ENCODE measurements around the gene LRRC3B. TPM values are rescaled to one million over a fixed set of nuclear protein-coding genes. Genes with fewer than 3 reads are reported as not detected.

The LRRC3B gene
- total RNA-seq, 1 donor from 2014 or later = 8.2 TPM

- Histone ChIP-seq H3K36me3 (no peaks in the 10 kb centered on the region), H3K27me3 (no peaks in the 10 kb centered on the region), H2AFZ (replicated peaks) (no peak overlapping the region), H3K4me2 (no peak overlapping the region), H3K9me3 (ENCODE audit: low read depth) (no peaks in the 10 kb centered on the region), H3F3A (ENCODE audit: low read depth) (no peaks in the 10 kb centered on the region), H3K9ac (no peak overlapping the region), H3K4me1 (no peaks in the 10 kb centered on the region), H3K79me2 (ENCODE audit: low read depth) (no peaks in the 10 kb centered on the region), H3K27ac (no peak overlapping the region), H4K20me1 (ENCODE audit: low read depth) (no peaks in the 10 kb centered on the region), H3K4me3 (no peak overlapping the region)
- TF ChIP-seq CTCF (IDR thresholded peaks at IDR 0.05) (no peak), EZH2 (IDR thresholded peaks at IDR 0.05) (no peak), EZH2phosphoT487 (IDR thresholded peaks at IDR 0.05) (no peak)
- Mint-ChIP-seq H3K27ac (no peak overlapping the region), H3K9me3 (no peaks in the 10 kb centered on the region), H3K4me1 (no peaks in the 10 kb centered on the region), H3K27me3 (ENCODE audit: insufficient read depth, low read depth) (no peaks in the 10 kb centered on the region), H3K4me3 (no peak overlapping the region), H3K36me3 (no peaks in the 10 kb centered on the region)
- no peak for DNase-seq (ENCODE audit: low spot score)
Observed at GRCh38 chr3:26587571-26587970, 35.0 kb upstream of the LRRC3B start.

- Mint-ChIP-seq H3K27me3 (ENCODE audit: insufficient read depth, low read depth) (no peaks in the 10 kb centered on the region), H3K27ac (no peak overlapping the region), H3K9me3 (no peaks in the 10 kb centered on the region), H3K4me1 (no peaks in the 10 kb centered on the region), H3K4me3 (no peak overlapping the region), H3K36me3 (no peaks in the 10 kb centered on the region)
- no peak overlapping the region for H3K4me3 ChIP-seq
- H3K36me3 ChIP-seq = no peaks in the 10 kb centered on the region
- H3K9ac ChIP-seq = no peak overlapping the region
- H3K27me3 ChIP-seq = no peaks in the 10 kb centered on the region
- H3K4me2 ChIP-seq = no peak overlapping the region
- H4K20me1 ChIP-seq (ENCODE audit: low read depth) = no peaks in the 10 kb centered on the region
- TF ChIP-seq EZH2phosphoT487 (IDR thresholded peaks at IDR 0.05) (no peak), EZH2 (IDR thresholded peaks at IDR 0.05) (no peak)
- H3F3A ChIP-seq (ENCODE audit: low read depth) = no peaks in the 10 kb centered on the region
- H3K4me1 ChIP-seq = no peaks in the 10 kb centered on the region
- H3K9me3 ChIP-seq (ENCODE audit: low read depth) = no peaks in the 10 kb centered on the region
- DNase-seq (ENCODE audit: low spot score) = no peak
- H2AFZ ChIP-seq (replicated peaks) = no peak overlapping the region
- H3K79me2 ChIP-seq (ENCODE audit: low read depth) = no peaks in the 10 kb centered on the region
- H3K27ac ChIP-seq = no peak overlapping the region
Observed at GRCh38 chr3:26588931-26589330, 33.6 kb upstream of the LRRC3B start.

GRCh38 chr3:26589678-26590077 lies 32.9 kb upstream of the LRRC3B start:
- no peaks in the 10 kb centered on the region for H3F3A ChIP-seq (ENCODE audit: low read depth)
- H3K36me3 Mint-ChIP-seq = no peaks in the 10 kb centered on the region
- no peaks in the 10 kb centered on the region for H4K20me1 ChIP-seq (ENCODE audit: low read depth)
- no peaks in the 10 kb centered on the region for H3K79me2 ChIP-seq (ENCODE audit: low read depth)
- DNase-seq (ENCODE audit: low spot score) = no peak
- no peak overlapping the region for H3K4me2 ChIP-seq
- no peaks in the 10 kb centered on the region for H3K36me3 ChIP-seq
- no peaks in the 10 kb centered on the region for H3K4me1 ChIP-seq
- no peaks in the 10 kb centered on the region for H3K27me3 Mint-ChIP-seq (ENCODE audit: insufficient read depth, low read depth)
- H3K4me3 Mint-ChIP-seq = no peak overlapping the region
- no peaks in the 10 kb centered on the region for H3K27me3 ChIP-seq
- no peaks in the 10 kb centered on the region for H3K9me3 Mint-ChIP-seq
- H3K27ac Mint-ChIP-seq = no peak overlapping the region
- H3K4me3 ChIP-seq = no peak overlapping the region
- H2AFZ ChIP-seq (replicated peaks) = no peak overlapping the region
- no peak overlapping the region for H3K9ac ChIP-seq
- no peaks in the 10 kb centered on the region for H3K4me1 Mint-ChIP-seq
- TF ChIP-seq EZH2 (IDR thresholded peaks at IDR 0.05) (no peak), CTCF (IDR thresholded peaks at IDR 0.05) (no peak), EZH2phosphoT487 (IDR thresholded peaks at IDR 0.05) (no peak)
- H3K9me3 ChIP-seq (ENCODE audit: low read depth) = no peaks in the 10 kb centered on the region
- no peak overlapping the region for H3K27ac ChIP-seq

GRCh38 chr3:26590919-26591484 lies 31.6 kb upstream of the LRRC3B start:
- Mint-ChIP-seq H3K27ac (no peak overlapping the region), H3K4me1 (no peaks in the 10 kb centered on the region), H3K36me3 (no peaks in the 10 kb centered on the region), H3K4me3 (no peak overlapping the region), H3K27me3 (ENCODE audit: insufficient read depth, low read depth) (no peaks in the 10 kb centered on the region), H3K9me3 (no peaks in the 10 kb centered on the region)
- Histone ChIP-seq H3K4me3 (no peak overlapping the region), H2AFZ (replicated peaks) (no peak overlapping the region), H4K20me1 (ENCODE audit: low read depth) (no peaks in the 10 kb centered on the region), H3K79me2 (ENCODE audit: low read depth) (no peaks in the 10 kb centered on the region), H3K27ac (no peak overlapping the region), H3F3A (ENCODE audit: low read depth) (no peaks in the 10 kb centered on the region), H3K4me1 (no peaks in the 10 kb centered on the region), H3K9me3 (ENCODE audit: low read depth) (no peaks in the 10 kb centered on the region), H3K36me3 (no peaks in the 10 kb centered on the region), H3K4me2 (no peak overlapping the region), H3K9ac (no peak overlapping the region), H3K27me3 (no peaks in the 10 kb centered on the region)
- TF ChIP-seq EZH2 (IDR thresholded peaks at IDR 0.05) (no peak), CTCF (IDR thresholded peaks at IDR 0.05) (no peak), EZH2phosphoT487 (IDR thresholded peaks at IDR 0.05) (no peak)
- DNase-seq (ENCODE audit: low spot score) = no peak
